Measurements from ENCODE around the gene RTRAF.

DNA sequence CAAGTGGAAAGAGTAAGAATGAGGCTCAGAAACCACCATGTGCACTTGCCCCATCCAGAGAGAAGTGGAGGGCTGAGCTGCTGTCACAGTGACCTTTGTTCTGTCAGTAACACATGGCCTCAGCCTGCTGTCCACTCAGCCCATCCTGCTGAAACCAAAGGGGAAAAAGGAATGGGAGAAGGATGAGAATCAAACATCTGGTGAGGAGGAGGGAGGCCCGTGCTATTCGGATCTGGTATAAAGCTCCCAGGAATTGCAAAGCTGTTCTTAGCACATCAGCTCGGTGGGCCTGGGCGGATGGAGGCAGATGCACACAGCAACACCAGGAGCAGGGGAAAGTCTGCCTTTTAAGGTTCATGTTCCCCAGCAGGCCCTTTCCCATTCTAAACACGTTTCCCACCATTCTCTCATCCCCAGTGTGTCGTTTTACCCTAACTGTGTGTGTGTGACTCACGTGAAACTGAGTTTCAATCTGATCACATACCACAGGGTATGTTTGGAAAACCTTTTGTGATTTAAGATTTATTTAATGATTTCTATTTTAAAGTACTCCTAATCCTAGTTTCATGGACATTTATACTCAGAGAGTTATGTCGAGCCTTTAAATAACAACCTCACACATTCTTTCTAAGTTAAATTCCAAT is 36.8 kb downstream of the RTRAF start:
- TF ChIP-seq, protein P1, sequence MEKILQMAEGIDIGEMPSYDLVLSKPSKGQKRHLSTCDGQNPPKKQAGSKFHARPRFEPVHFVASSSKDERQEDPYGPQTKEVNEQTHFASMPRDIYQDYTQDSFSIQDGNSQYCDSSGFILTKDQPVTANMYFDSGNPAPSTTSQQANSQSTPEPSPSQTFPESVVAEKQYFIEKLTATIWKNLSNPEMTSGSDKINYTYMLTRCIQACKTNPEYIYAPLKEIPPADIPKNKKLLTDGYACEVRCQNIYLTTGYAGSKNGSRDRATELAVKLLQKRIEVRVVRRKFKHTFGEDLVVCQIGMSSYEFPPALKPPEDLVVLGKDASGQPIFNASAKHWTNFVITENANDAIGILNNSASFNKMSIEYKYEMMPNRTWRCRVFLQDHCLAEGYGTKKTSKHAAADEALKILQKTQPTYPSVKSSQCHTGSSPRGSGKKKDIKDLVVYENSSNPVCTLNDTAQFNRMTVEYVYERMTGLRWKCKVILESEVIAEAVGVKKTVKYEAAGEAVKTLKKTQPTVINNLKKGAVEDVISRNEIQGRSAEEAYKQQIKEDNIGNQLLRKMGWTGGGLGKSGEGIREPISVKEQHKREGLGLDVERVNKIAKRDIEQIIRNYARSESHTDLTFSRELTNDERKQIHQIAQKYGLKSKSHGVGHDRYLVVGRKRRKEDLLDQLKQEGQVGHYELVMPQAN (conservative IDR thresholded peaks at IDR 0.05) = no peak
- TF ChIP-seq SUZ12 (IDR thresholded peaks at IDR 0.05; ENCODE audit: unreplicated experiment) (no peak), GABPA (IDR thresholded peaks at IDR 0.05; ENCODE audit: low read depth) (no peak), RFX5 (IDR thresholded peaks at IDR 0.05; ENCODE audit: low read depth, low read length) (no peak), ZNF274 (IDR thresholded peaks at IDR 0.05; ENCODE audit: insufficient read depth, insufficient read length) (no peak), NR2C2 (IDR thresholded peaks at IDR 0.05; ENCODE audit: borderline replicate concordance, control insufficient read depth, insufficient read length, low read depth) (no peak), POLR2AphosphoS5 (IDR thresholded peaks at IDR 0.05; ENCODE audit: low read length) (no peak), RAD21 (IDR thresholded peaks at IDR 0.05; ENCODE audit: insufficient read depth, low read depth, low read length) (no peak), EP300 (IDR thresholded peaks at IDR 0.05; ENCODE audit: borderline replicate concordance in 1 of 2, control insufficient read depth in 1 of 2, low read depth in 2 of 2, low read length in 2 of 2) (no peak), KDM1A (IDR thresholded peaks at IDR 0.05; ENCODE audit: borderline replicate concordance) (no peak), CHD2 (IDR thresholded peaks at IDR 0.05; ENCODE audit: borderline replicate concordance, low read depth, low read length) (no peak), SMAD5 (IDR thresholded peaks at IDR 0.05; ENCODE audit: low read depth) (no peak)
- TF ChIP-seq, protein P2, sequence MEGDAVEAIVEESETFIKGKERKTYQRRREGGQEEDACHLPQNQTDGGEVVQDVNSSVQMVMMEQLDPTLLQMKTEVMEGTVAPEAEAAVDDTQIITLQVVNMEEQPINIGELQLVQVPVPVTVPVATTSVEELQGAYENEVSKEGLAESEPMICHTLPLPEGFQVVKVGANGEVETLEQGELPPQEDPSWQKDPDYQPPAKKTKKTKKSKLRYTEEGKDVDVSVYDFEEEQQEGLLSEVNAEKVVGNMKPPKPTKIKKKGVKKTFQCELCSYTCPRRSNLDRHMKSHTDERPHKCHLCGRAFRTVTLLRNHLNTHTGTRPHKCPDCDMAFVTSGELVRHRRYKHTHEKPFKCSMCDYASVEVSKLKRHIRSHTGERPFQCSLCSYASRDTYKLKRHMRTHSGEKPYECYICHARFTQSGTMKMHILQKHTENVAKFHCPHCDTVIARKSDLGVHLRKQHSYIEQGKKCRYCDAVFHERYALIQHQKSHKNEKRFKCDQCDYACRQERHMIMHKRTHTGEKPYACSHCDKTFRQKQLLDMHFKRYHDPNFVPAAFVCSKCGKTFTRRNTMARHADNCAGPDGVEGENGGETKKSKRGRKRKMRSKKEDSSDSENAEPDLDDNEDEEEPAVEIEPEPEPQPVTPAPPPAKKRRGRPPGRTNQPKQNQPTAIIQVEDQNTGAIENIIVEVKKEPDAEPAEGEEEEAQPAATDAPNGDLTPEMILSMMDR (IDR thresholded peaks at IDR 0.05 in 2 of 3, conservative IDR thresholded peaks at IDR 0.05 in 1 of 3; ENCODE audit: control insufficient read depth in 2 of 3, extremely low read depth in 1 of 3, insufficient read depth in 1 of 3, low read depth in 3 of 3, low read length in 3 of 3) = no peak
- TF ChIP-seq, protein P3, sequence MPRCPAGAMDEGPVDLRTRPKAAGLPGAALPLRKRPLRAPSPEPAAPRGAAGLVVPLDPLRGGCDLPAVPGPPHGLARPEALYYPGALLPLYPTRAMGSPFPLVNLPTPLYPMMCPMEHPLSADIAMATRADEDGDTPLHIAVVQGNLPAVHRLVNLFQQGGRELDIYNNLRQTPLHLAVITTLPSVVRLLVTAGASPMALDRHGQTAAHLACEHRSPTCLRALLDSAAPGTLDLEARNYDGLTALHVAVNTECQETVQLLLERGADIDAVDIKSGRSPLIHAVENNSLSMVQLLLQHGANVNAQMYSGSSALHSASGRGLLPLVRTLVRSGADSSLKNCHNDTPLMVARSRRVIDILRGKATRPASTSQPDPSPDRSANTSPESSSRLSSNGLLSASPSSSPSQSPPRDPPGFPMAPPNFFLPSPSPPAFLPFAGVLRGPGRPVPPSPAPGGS (IDR thresholded peaks at IDR 0.05; ENCODE audit: borderline replicate concordance, insufficient read depth, low read depth, low read length, poor library complexity, severe bottlenecking) = no peak
